ENCODE data around the gene PTGFR.

Gene PTGFR

DNA sequence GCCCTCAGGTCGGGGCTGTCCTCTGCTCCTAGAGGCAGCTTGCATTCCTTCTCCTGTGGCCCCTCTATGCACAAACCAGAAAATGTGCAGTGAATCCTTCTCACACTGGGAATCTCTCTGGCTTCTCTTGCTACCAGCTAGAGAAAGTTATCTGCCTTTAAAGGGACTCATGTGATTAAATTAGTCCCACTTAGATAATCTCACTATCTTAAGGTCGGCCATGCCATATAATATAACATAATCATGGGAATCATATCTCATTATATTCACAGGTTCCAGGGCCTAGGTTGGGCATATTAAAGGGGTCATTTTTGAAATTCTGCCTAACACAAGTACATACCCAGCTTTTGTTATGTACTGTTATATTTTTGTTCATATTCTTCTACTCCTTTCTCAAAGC lies 31.4 kb downstream of the PTGFR start:
- DNase-seq = no peak

DNA sequence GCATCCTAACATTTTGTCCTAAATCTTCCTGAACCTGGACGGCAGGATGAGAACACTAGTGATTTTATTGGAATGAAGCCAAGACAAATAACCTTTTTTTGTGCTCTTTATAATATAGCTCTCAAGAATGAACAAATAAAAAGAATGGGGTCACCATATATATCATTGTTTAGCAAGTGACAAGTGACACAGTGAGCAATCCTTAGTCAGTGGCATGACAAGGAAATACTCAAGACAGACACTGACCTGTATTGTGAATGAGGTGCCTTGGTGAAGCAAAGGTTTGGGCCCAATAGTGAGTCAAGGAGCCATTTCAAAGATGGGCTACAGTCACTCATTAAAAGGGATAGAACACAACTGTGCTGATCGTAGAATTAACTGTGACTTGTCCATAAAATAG lies 35.7 kb downstream of the PTGFR start:
- no peak for DNase-seq

- DNase-seq = no peak
These were observed 36.9 kb downstream of the PTGFR start for GRCh38 chr1:78527706-78528105.

- no peak for DNase-seq
These were observed 42.8 kb downstream of the PTGFR start for GRCh38 chr1:78533527-78533926.

DNA sequence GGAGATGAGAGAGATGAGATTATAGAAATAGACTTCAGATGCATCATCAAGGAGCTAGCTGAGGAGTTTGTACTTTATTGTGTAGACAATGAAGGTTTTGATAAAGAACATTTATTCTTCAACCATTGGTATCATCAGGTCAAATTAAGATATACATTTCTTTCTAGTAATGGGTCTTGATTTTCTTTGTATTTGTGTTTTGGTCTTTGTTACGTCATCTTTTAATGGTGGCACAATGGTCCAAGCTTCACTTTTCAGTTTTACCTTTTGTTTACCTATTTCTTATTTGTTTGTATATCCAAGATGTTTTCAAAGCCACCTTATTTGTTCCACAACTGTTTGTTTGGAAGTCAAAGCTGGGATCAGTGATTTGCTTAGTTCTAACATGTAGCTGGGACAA lies 44.5 kb downstream of the PTGFR start:
- DNase-seq = no peak

- no peak for DNase-seq
These were observed 45.7 kb downstream of the PTGFR start for GRCh38 chr1:78536427-78536826.

- DNase-seq = no peak
These were observed 49.3 kb downstream of the PTGFR start for GRCh38 chr1:78540048-78540447.

DNA sequence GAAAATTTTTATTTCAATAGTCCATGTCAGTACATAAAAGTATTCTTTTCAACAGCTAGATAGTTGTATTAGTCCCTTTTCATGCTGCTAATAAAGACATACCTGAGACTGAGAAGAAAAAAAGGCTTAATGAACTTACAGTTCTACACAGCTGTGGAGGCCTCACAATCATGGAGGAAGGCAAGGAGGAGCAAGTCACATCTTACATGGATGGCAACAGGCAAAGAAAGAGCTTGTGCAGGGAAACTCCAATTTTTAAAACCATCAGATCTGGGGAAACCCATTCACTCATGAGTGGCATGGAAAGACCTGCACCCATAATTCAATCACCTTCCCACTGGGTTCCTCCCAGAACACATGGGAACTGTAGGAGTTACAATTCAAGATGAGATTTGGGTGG lies 50.7 kb downstream of the PTGFR start:
- DNase-seq = no peak

- DNase-seq = no peak
These were observed 53.3 kb downstream of the PTGFR start for GRCh38 chr1:78543941-78544643.

GRCh38 chr1:78547081-78547480 lies 56.3 kb downstream of the PTGFR start:
- no peak for DNase-seq

DNA sequence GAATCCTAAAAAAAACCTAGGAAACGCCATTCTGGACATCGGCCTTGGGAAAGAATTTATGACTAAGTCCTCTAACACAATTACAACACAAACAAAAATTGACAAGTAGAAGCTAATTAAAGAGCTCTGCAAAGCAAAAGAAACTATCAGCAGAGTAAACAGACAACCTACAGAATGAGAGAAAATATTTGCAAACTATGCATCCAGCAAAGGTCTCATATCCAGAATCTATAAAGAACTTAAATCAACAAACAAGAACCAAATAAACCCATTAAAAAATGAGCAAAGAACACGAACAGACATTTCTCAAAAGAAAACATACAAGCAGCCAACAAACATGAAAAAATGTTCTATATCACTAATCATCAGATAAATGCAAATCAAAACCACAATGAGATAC lies 58.6 kb downstream of the PTGFR start:
- DNase-seq = no peak

- no peak for DNase-seq
These were observed 59.1 kb downstream of the PTGFR start for GRCh38 chr1:78549891-78550290.

DNA sequence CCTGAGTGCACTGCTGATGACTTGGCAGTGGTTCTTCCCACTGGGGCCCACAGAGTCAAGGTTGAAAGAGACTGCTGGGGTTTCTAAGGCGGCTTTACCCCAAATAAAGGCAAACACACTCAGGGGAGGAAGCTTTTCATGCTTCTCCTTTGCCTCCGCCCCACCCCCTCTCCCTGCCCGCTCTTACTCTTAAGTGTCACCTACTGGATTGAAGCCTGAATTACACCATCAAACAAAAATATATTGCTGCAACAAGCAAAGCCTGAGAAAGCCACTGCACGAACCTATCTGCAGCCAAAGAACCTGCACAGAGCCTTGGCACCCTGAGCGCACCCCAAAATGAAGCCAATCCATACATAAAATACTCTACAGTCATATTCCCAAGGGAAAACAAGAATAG lies 63.1 kb downstream of the PTGFR start:
- no peak for DNase-seq

DNA sequence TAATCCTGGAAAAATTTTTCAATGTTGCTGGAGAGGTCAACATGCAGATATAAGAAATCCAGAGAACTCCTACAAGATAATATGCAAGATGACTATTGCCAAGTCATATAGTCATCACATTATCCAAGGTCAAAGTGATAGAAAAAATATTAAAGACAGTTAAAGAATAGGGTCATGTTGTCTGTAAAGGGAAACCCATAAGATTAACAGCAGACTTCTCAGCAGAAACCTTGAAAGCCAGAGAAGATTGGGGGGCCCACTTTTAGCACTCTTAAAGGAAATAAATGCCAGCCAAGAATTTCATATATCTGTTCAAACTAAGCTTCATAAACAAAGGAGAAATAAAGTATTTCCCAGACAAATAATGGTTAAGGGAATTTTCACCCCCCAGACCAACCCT lies 64.1 kb downstream of the PTGFR start:
- no peak for DNase-seq

- no peak for DNase-seq
These were observed 68.9 kb downstream of the PTGFR start for GRCh38 chr1:78559680-78560079.

GRCh38 chr1:78560811-78561210 lies 70.0 kb downstream of the PTGFR start:
- DNase-seq = no peak

DNA sequence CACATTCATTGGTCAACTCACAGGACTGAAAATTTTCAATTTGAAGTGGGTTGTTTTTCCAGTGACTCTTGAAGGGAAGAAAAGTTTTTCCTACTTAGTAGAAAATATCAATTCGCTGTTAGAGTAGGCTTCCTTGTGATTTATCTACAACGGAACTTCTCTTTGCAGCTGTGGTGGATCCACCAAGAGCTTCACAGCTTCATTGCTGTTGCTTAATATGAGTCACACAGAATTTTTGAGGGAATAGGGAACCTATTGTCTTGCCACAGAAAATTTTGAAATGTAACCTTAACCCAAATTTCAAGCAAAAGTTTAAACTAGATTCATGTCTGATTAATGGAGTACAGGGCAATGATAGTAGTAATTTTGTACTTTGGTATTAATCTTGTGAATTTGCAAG lies 71.1 kb downstream of the PTGFR start:
- no peak for DNase-seq

DNA sequence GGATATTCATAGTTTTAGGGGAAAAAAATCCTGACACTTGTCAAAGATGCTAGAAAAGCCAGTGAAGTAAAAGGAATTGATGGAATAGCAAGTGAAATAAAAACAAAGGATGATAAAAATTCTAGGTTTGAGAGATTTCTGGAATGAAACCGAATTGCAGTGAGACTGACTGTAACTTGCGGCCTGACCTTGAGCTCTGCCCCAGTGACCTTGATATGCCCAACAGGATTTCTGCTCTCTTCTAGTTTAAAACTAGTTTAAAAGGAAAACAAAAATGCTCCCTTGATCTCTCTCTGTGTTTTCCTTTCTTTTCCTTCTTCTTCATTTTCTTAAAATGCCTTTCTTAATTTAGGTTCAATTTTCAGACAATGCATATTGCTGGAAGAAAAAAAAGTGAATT lies 74.6 kb downstream of the PTGFR start:
- no peak for DNase-seq

DNA sequence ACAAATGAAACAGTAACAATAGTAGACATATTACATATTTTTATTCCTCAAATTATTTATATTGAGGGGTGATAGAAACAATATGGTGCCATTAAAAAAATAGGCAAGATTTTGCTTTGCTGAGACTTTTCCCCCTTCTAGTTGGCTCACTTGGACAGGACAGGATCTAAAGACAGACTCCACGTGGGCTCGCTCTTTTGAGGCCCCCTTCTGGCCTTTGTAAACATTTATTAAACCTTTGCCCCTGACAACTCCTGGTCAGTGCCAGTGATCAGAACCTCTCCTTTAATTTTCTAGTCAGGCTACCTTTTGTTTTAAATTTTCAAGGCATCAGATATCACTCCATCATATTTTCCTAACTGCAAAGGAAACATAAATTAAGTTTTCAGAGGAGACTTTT lies 79.8 kb downstream of the PTGFR start:
- no peak for DNase-seq

- no peak for DNase-seq
These were observed 86.7 kb downstream of the PTGFR start for GRCh38 chr1:78577257-78578100.

GRCh38 chr1:78586572-78586971 lies 95.8 kb downstream of the PTGFR start:
- DNase-seq = no peak

DNA sequence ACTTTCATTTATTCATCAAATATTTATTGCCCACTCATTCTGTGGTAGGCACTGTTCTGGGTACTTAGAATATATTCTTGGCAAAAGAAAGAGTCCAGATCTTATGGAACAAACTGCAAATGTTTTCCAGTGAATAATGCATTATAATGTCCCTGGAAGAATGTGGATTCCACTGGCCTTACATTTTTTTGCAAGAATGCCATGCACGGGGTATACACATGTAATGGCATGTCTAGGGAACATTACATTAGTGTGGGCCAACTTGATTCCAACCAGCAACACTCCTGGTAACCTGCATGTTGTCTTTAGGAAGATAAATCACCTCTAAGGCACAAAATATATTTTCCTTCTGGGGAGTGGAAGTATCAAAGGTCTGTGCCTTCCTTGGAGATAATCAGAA lies 96.4 kb downstream of the PTGFR start:
- DNase-seq = no peak
